ENCODE measurements around the gene CTDP1.
"Not testable (repeated sequence)": the region's sequence is repeated elsewhere in the genome, so short reads cannot be mapped to it uniquely, and the experiment has no call there.

CTDP1 gene

DNA sequence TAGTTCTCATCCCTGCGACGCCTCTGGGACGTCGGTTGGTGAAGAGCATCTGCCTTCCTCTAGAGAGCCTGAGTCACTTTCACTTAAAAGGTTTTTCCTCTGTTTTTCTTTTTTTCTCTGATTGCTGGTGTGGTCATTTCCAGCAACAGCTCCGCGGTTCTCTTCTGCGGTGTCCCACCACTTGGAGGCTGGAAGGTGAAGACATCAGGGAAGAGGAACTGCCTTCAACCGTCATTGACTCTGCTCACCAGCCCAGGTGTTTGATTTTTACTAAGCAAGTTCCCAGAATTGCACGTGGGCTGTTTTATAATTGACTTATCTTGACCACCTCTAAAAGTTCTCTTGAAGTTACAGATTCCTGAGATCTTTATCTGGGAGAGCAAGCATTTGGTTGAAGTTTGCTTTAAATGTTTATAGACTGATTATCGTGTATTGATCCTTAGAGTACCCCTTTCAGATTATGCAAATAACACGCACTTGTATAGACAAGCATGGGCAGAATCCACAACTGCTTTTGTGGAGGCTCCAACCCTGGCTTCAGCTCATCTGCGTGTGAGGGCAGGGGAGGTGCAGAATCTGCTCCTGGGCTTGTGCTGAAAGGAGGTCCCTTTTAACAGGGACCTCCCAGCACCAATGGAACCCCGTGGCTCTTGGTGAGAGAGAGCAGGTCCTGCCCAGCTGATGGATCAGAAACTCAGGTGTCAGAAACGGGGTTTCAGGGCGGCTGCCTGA lies 3.5 kb downstream of the CTDP1 start:
- DNase-seq (ENCODE audit: low read depth in 2 of 2), result no peak

DNA sequence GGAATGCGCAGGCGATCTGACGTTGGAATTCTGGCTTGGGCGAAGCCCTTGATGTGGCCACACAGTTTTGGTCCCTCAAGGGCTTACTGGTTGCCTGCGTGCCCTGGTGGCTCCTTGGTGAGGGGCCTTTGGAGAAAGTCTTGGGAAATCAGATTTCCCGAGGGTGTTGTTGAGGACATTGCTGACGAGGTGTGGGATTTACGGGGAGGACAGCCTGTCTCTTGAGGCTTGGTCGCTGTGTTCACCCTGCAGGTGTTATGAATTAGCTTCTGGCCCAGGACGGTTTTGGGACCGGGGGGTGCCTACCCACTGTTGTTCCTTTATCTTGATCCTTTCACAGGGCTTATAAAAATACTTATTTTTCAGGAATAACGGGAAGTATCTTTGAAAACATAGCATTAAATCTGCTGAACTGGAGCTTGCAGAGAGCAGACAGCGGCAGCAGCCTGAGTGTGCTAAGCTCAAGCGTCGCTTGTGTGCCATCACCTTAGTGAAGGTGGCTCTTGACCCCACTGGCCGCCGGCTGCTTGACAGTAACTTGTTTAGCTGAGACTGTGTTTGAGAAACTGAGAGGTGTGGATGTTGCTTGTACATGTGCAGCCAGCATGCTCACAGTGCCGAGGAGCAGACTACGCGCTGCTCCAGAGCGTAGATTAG lies 4.2 kb downstream of the CTDP1 start:
- DNase-seq (ENCODE audit: low read depth in 2 of 2), result no peak

DNA sequence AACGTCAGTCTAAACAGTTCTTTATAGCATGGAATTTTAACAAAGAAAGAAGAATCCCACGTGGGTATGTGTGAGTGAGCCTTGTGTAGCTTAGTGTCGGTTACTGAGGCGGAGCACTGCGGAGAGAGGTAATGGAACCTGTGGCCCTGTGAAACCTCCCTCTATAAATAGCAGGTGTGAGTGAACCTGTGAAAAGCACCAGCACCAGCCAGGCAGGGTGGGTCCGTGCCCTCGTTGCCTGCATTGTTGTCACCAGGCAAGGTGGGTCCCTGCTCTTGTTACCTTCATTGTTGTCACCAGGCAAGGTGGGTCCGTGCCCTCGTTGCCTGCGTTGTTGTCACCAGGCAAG lies 4.7 kb downstream of the CTDP1 start:
- DNase-seq (ENCODE audit: low read depth in 2 of 2), result no peak

DNA sequence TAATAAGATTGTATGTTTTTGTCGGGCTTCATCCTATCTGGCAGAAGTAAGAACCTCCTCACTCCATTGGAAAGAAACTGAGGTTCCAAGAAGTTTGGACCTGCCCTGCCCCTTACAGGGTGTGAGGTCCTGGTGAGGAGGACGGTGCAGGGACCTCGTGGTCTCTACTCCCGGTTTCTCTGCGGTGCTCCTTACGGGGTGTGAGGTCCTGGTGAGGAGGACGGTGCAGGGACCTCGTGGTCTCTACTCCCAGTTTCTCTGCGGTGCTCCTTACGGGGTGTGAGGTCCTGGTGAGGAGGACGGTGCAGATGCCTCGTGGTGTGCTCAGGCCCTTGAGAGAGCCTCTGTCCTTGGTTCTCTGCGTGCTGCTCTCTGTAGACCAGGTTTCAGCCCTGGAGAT lies 5.2 kb downstream of the CTDP1 start:
- no peak for DNase-seq (ENCODE audit: low read depth in 2 of 2)

DNA sequence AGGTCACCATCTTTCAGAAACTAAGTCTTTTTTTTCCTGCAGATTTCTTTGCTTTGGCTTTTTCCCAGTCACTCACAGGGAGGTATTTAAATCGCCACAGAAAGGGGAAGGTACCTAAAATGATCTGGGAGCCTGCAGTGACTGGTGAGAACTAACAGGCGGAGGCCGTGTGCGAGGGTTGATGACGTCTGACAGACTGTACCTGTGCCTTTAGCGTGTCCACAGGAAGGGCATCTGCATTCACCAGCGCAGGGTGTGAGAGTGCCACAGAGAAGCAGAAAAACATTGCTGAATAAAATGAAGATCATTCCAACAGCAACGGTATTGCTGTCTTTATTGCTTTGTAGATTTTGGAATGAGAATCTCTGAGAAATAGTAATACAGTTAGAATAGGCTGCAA lies 5.7 kb downstream of the CTDP1 start:
- no peak for DNase-seq (ENCODE audit: low read depth in 2 of 2)

DNA sequence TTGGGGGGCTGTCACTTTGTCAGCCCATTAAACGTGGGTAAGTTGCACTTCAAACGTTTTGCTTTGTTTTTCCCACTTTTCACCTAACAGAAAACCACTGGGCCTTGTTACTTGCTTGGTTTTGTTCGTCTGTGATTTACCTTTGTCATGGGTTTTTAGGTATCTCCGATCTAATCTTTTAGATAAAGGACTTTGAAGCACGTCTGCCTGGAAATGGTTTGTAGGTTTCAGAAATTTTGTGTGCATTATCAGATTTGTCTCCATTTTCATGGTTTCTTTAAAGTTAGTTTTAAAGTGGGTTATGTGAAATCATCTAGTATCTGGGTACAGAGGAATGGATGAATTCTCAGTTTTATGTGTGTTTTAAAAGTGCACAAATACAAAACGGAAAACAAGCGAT lies 6.4 kb downstream of the CTDP1 start:
- no peak for DNase-seq (ENCODE audit: low read depth in 2 of 2)

DNA sequence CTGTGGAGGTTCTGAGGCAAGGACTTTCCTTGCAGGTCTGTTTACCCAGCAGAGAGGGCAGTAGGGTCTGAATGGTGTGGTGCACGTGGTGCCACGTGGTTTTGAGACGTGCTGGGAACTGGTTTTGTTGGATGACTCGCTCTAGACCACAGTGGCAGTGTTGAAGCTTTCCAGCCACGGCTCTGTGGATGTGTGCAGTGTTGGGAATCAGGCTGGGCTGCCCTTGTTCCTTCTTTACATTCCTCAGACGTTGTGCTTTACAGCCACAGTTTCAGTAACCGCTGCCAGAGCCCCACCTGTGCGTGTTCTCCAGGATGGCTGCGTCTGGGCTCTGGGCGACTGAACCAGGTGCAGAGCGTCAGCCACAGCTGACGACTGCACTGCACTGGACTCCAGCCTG lies 8.2 kb downstream of the CTDP1 start:
- DNase-seq (ENCODE audit: low read depth in 2 of 2), result no peak

DNA sequence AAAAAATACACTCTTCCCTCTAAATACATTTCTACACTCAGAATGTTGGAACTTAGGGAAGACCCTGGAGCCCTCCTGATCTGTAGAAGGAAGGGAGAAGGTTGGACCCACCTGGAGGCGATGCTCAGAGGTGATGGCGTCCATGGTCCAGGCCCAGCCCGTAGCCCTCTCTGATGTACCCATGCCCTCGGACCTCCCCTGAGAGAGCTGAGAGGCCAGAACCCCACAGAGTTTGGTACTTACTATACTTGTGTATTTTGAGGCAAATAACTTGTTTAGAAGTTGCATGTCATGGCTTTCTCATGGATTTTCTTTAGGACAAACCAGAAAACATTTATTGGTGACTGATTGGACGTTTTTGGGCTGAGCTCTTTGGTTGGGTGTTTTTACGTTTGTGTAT lies 10.5 kb downstream of the CTDP1 start:
- DNase-seq (ENCODE audit: low read depth in 2 of 2), result no peak

DNA sequence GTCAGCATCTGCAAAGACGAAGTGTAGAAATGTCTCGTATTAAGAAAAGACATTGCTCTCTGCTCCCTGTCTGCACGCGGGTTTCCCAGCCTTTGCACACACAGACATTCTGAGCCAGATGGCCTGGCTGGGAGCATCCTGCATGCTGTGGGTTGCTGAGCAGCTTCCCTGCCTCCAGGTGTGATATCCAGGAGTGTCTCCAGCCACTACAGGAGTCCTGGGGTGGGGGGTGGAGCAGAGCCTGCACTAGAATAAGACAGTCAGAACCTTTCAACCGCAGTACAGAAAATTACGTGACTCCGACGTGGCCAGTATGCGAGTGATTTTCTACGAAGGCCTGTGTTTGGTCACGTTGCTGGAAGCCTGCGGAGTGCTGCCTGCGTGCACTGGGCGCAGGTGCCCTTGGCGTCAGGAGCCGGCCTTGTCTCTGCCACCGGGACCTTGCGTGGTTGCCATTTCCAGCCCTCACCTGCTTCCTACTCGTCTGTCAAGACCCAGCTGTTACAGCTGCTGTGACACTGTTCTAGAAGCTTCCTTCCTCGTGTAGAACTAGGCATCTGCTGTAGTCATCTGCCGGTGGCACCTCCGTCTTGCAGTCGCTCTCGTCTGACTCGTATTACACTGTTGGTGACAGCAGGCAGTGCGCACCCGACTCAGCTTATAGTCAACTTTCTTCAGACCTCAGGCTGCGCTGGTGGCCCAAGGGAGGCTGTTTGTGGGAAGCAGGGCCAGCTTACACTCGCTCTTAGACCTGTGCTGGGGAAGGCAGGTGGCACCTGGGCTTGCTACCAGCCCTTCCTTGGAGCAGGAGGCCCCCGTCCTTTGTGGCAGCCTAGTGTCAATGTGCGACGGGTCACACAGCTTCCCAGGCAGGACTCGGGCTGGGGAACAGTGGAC lies 11.2 kb downstream of the CTDP1 start:
- no peak for DNase-seq (ENCODE audit: low read depth in 2 of 2)

DNA sequence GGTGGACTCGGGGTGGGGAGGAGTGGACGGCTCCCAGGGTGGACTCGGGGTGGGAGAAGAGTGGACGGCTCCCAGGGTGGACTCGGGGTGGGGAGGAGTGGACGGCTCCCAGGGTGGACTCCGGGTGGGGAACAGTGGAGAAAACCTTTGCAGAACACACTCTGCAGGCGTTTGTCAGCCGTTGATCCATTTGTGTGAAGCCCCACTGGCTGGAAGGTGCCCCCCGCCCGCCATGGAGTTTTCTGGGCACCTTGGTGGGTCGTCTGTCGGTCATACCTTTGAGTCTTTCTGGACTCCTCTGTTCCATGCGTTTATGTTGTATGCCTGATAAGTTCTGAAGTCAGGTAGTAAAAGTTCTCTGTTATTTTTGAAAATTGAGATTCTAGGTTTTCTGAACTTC lies 12.5 kb downstream of the CTDP1 start:
- DNase-seq (ENCODE audit: low read depth in 2 of 2), result no peak

DNA sequence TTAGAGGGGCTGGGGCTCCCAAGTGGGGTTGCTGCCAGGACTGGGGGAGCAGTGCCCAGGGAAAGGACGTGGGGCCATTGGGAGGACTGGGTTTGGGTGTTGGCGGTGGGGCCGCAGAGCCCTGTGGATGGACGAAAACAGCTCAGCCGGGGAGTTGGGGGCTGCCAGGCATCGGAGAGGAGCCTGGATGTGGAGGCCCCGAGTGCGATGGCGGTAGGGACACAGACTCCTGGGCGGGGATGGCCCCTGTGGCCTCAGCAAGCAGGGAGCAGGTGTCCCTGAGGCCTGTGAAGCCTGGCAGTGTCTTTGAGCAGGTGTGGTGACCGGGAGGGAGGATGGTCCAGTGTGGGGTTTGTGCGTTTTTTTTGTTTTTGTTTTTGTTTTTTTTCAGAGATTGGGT lies 13.3 kb downstream of the CTDP1 start:
- DNase-seq (ENCODE audit: low read depth in 2 of 2), result no peak

DNA sequence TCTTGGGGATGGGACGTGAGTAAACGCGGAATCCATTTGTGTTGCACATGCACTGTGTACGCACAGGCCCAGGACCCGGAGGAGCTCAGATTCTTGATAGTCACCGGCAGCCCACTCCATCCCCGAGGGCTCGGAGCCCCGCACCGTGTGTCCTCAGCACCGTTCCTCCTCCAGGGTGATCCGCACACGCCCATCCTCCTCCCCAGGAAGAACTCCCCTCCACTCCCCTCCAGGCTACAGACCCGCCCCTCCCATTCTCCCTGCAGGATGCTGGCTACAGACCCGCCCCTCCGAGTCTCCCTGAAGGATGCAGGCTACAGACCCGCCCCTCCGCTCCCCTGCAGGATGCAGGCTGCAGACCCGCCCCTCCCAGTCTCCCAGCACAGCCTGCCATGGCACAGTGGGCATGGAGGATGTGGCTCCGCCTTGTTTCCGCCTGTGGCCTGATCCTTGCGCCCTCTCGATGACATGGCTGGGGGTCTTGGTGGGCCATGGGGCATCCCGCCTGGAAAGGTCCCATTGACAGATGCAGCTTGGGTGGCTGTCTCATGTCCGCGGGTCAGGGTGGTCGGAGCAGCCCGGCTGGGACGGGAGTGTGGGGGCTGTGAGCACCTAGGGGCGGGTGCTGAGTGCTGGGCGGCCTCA lies 14.1 kb downstream of the CTDP1 start:
- DNase-seq (ENCODE audit: low read depth in 2 of 2), result no peak

DNA sequence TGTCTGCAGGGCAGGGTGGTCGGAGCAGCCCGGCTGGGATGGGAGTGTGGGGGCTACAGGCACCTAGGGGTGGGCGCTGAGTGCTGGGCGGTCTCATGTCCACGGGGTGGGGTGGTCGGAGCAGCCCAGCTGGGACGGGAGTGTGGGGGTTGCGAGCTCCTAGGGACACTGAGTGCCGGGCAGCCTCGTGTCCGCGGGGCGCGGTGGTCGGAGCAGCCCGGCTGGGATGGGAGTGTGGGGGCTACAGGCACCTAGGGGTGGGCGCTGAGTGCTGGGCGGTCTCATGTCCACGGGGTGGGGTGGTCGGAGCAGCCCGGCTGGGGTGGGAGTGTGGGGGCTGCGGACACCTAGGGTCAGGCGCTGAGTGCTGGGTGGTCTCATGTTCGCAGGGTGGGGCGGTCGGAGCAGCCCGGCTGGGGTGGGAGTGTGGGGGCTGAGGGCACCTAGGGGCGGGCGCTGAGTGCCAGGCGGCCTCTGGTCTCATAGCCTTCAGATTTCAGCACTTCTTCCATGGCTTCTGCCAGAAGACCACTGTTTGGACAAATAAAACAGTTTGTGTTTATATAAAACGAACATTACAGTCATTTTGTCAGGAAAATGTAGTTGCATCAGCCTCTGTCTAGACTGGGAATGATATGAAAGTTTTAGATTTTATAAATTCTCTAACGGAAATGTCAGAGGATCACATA lies 14.7 kb downstream of the CTDP1 start:
- not testable (repeated sequence) for DNase-seq (ENCODE audit: low read depth in 2 of 2)

DNA sequence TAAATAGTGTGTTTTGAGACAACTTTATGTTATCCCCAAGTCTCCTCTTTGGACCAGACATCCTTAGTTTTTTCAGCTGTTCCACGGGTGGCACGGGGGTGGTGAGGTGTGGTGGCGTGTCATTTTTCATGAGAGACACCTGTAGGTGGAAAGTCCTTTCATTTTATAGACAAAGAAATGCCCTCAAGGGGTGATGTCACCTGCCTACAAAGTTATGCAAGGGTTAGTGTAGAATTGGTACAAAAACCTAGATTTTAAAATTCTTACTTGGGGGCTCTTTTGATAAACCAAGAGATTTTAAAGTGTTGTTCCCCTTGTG lies 15.3 kb downstream of the CTDP1 start:
- no peak for DNase-seq (ENCODE audit: low read depth in 2 of 2)

DNA sequence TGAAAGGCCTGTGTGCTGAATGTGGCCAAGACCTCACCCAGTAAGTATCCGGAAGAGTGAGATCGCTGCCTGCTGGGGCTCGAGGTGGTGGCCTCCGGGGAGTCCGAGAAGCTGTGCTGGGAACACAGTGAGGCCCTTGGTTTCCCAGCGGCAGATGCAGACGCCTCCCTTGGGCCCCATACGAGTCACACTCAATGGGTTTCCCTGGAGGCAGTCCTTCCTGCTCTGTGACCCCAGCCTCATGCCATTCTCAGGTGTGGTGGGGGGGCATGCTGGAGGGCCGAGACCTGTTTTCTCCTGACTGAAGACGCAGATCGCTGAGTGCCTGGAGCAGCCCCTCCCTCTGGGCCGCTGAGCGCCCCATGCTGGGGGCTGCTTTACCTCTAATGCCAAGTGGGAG lies 15.7 kb downstream of the CTDP1 start:
- DNase-seq (ENCODE audit: low read depth in 2 of 2), result no peak

DNA sequence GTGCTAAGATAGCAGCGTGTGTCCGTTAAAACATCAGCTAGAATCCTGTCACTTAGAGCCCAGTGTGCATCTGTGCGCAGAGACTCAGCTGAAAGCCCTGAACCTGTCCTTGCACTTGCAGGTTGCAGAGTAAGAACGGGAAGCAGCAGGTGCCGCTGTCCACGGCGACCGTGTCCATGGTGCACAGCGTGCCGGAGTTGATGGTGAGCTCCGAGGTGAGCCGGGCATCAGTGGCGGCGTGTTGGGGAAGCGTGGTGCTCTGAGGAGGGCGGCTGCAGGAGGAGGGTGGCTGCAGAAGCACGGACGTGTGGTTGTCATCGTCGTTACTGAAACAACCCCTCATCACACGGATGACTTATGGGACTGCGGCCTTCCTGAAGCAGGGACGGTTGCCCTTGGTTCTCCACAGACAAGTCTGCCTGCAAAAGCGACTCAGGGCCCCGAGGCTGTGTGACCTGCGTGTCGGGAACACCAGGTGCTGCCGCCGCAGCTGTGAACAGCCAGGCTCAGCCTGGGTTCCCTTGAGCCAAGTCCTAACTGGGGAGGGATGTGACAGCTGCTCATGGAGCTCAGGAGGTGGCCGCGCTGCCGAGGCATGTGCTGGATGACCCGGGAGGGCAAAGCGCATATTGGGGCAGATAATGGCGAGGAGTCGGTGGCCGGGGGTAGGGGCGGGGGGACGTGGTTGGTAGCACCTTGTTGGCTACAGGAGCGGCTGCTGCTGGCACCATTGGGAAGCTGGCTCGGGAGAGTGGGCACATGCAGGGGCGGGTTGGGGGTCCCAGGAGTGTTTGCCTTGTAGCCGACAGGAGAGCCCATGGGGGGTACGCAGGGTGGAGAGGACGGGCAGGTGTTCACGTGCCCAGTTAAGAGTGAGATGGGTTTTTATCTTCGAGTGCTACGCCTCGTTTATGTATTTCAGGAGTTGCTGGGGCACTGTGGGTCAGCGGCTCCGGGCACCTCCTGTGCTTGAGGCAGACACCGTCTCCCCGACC lies 16.6 kb downstream of the CTDP1 start:
- no peak for DNase-seq (ENCODE audit: low read depth in 2 of 2)

DNA sequence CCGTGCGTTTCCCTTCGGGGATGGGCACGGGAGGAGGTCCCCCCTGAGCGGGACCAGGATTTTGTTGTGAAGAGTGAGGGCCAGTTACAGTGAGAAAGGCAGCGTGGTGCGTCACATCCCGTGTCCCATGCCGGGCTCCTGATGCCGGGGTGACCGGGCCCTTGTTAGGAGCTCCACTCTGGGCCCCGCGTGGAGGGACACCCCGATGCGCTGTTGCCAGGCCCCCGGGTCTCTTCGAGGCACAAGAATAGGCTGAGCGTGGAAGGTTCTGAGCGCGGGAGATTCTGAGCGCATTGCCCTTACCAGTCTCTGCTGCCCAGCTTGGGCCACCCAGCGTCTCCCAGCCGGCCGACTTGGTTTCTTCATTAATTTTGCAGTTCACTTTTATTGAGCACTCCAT lies 17.6 kb downstream of the CTDP1 start:
- DNase-seq (ENCODE audit: low read depth in 2 of 2), result no peak

DNA sequence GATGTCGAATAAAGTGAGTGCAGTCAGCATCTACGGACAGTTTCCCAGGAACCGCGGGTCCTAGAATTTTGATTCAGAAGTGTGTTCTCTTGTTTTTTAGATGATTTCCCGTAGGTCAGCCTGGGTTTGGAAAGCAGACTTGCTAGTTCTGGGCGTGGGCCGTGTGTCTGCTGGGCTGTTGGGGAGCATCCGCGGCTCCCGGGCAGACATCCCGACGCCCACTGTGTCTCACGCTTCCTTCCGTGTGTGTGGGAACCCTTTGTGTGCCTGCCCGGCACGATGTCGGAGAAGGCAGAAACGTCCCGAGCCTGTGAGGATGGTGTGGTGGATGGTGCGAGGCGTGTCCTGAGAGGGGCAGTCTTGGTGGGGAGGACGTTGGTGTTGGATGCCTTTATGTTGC lies 18.4 kb downstream of the CTDP1 start:
- DNase-seq (ENCODE audit: low read depth in 2 of 2), result no peak

DNA sequence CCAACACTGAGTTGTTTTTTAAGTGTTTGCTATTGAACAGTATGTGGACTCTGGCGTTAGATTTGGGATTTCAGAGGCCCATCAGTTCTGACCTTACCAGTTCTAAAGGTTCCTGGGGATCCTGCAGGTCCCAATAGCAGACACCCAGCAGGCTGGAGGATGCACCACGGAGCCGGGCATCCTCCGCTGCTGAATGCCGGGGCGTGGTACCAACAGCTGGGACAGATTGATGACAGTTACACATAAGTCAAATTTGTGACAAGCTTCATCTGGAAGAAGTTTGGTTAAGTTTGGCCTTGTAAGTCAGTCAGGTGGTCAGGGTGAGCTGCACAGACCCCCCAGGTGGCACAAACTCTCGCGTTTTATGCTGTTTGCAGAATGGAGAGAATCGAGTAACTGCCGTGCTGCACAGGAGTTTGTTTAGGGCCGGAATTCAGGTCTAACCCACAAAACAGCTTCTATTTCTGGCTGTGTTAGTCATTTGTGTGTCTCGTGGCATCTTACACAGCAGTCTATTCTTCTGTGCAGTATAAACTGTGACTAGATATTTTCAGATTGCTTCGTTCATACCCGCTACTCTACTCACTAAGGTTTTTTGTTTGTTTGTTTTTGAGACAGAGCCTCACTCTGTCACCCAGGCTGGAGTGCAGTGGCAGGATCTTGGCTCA lies 19.2 kb downstream of the CTDP1 start:
- no peak for DNase-seq (ENCODE audit: low read depth in 2 of 2)

DNA sequence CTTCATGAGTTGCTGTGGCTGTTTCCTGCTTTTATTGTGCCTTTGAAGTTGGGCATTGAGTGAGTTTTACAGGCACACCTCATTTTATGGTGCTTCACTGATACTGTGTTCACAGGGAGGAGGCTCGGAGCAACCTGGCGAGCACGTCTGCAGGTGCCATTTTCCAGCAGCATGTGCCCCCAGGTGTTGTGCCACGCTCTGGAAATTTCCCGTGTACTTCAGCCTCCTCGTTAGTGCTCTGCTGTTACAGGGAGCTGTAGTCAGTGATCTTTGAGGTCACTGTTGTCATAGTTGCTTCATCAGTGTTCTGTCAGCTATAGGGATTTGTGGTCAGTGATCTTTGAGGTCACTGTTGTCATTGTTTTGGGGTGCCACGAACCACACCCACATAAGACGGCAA lies 20.1 kb downstream of the CTDP1 start:
- DNase-seq (ENCODE audit: low read depth in 2 of 2), result no peak

Data from stimulated activated CD8-positive, alpha-beta memory T cell treated with anti-CD3 and anti-CD28 coated beads, Interleukin-2, amount 100 ng/mL, for 1 hour (primary cell).